CD4-positive, alpha-beta T cell treated with Interferon alpha-2 for 1 hour (primary cell): ENCODE data around the gene PSME2.

Experiments used
- DNase-seq, 2 donors: peaks; one replicate each; pipeline ENCODE4 v3.0.0-alpha.2; 2020 to 2022

Gene PSME2

GRCh38 chr14:24132976-24133375 is 13.4 kb downstream of the PSME2 start:
- no peak for DNase-seq

GRCh38 chr14:24132061-24132685 is 14.2 kb downstream of the PSME2 start:
- peak in 1 of 2 donors; percentile 33 for DNase-seq

- no peak for DNase-seq
Observed at GRCh38 chr14:24131549-24131966, 14.9 kb downstream of the PSME2 start.

- no peak for DNase-seq
Observed at GRCh38 chr14:24130717-24131548, 15.5 kb downstream of the PSME2 start.

GRCh38 chr14:24130380-24130716 is 16.1 kb downstream of the PSME2 start, which contains the start of gene FITM1:
TSS of gene FITM1 (plus strand) at chr14:24130659. CDS start at chr14:24131564, 905 bp downstream.
- DNase-seq, result no peak

- DNase-seq, result no peak
Observed at GRCh38 chr14:24129410-24129998, 16.9 kb downstream of the PSME2 start.

- no peak for DNase-seq
Observed at GRCh38 chr14:24127673-24128072, 18.7 kb downstream of the PSME2 start.

GRCh38 chr14:24126939-24127338 is 19.5 kb downstream of the PSME2 start:
- DNase-seq, result no peak

GRCh38 chr14:24123424-24124417 is 22.7 kb downstream of the PSME2 start:
- no peak for DNase-seq

GRCh38 chr14:24122898-24123297 is 23.5 kb downstream of the PSME2 start:
- no peak for DNase-seq

- no peak for DNase-seq
Observed at GRCh38 chr14:24122416-24122815, 24.0 kb downstream of the PSME2 start.

- no peak for DNase-seq
Observed at GRCh38 chr14:24121210-24121609, 25.2 kb downstream of the PSME2 start.

- no peak for DNase-seq
Observed at GRCh38 chr14:24119691-24120090, 26.7 kb downstream of the PSME2 start.

- no peak for DNase-seq
Observed at GRCh38 chr14:24117179-24117578, 29.2 kb downstream of the PSME2 start.

- DNase-seq, result no peak
Observed at GRCh38 chr14:24116128-24116814, 30.1 kb downstream of the PSME2 start.

- no peak for DNase-seq
Observed at GRCh38 chr14:24115422-24116127, 30.8 kb downstream of the PSME2 start.

GRCh38 chr14:24114532-24115421 is 31.6 kb downstream of the PSME2 start, which contains the start of the genes DCAF11 and NRL:
TSS of gene DCAF11 (plus strand) at chr14:24114777. CDS start at chr14:24115595, 818 bp downstream.
TSS of gene NRL (minus strand) at chr14:24114949. CDS start at chr14:24082848, 32,101 bp downstream.
- DNase-seq, result peak; percentile 100

- DNase-seq, result peak; percentile 80 to 88
Observed at GRCh38 chr14:24113801-24114531, 32.4 kb downstream of the PSME2 start.

GRCh38 chr14:24113379-24113800 is 33.0 kb downstream of the PSME2 start:
- DNase-seq, result peak in 1 of 2 donors; percentile 14
